GM23248 (cell line): ENCODE data around the gene DENND1C.

Experiments used
- EZH2 ChIP-seq: fragments of 200-600 bp; sonication (generic); IDR thresholded peaks from 2 replicates; pipeline ENCODE4 v1.6.1; 2018; ENCODE audit warnings: antibody characterized with exemption, mild to moderate bottlenecking; ENCODE audit not compliant: insufficient read depth, poor library complexity, severe bottlenecking
- EZH2phosphoT487 ChIP-seq: fragments of 200-600 bp; sonication (generic); IDR thresholded peaks from 2 replicates; pipeline ENCODE4 v1.6.1; 2018; ENCODE audit warnings: antibody characterized with exemption, moderate library complexity, mild to moderate bottlenecking, low read depth; ENCODE audit not compliant: insufficient read depth

DNA sequence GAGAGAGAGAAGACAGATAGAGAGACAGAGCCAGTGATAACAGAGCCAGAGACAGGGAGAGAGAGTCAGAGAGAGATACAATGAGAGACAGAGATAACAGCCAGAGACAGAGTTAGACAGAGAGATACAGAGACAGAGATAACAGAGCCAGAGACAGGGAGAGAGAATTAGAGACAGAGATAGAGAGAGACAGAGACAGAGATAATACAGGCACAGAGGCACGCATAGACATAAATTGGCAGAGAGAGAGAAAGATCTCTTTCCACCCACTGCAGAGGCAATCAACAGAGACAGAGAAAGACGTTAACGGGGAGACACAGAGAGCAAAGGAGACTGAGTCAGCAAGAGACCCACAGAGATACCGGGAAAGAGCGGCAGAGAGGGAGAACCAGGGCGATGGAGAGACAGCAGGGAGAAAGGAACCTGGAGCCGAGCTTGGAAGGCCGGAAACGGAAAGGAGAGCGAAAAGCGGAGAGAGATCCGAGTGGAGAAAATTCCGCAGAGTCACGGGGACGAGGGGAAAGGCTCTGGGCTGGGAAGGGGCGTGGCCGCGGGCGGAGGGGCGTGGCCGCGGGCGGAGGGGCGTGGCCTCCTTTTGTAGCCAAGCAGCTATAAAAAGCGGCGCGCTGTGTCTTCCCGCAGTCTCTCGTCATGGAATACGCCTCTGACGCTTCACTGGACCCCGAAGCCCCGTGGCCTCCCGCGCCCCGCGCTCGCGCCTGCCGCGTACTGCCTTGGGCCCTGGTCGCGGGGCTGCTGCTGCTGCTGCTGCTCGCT lies 49.0 kb upstream of the DENND1C start, which contains the start of gene TNFSF9:
- TF ChIP-seq EZH2, result no peak
- TF ChIP-seq EZH2phosphoT487, result no peak
